Sigmoid colon (tissue), 3 donors: Measurements from ENCODE around the gene USP15.

Experiments used
- CTCF ChIP-seq, 4 experiments: fragments of 450-650 bp in 3 of 4; fragments of 200-600 bp in 1 of 4; IDR thresholded peaks; one replicate each; pipeline ENCODE4 v1.5.1; 2016 to 2019; ENCODE audit warnings: antibody characterized with exemption in 4 of 4, mild to moderate bottlenecking in 3 of 4, moderate library complexity in 2 of 4
- POLR2A ChIP-seq, 2 donors: fragments of 450-650 bp; IDR thresholded peaks; one replicate each; pipeline ENCODE4 v1.6.1; 2016; ENCODE audit warnings: antibody characterized with exemption in 2 of 2, mild to moderate bottlenecking in 2 of 2, moderate library complexity in 2 of 2

- no peak for TF ChIP-seq CTCF (IDR thresholded peaks at IDR 0.05)
- no peak for TF ChIP-seq POLR2A (IDR thresholded peaks at IDR 0.05)
Observed at GRCh38 chr12:62251609-62251958, 8.6 kb upstream of the USP15 start.
